Subcutaneous abdominal adipose tissue (tissue), 5 donors: Measurements from ENCODE around the gene KLHL35.

Experiments used
- H3K27ac ChIP-seq: one replicate; pipeline ENCODE4 v1.7.0; 2013; ENCODE audit warnings: low read depth, mild to moderate bottlenecking, inconsistent platforms, low read length, moderate library complexity
- H3K27me3 ChIP-seq, 5 donors: one replicate each; pipeline ENCODE4 v1.7.0; 2013; ENCODE audit warnings: low read length in 5 of 5, inconsistent platforms in 1 of 5; ENCODE audit not compliant: control insufficient read depth in 5 of 5, insufficient read depth in 4 of 5
- H3K36me3 ChIP-seq, 5 donors: one replicate each; pipeline ENCODE4 v1.7.0; 2013; ENCODE audit warnings: low read length in 5 of 5; ENCODE audit not compliant: control insufficient read depth in 5 of 5, insufficient read depth in 5 of 5
- H3K4me1 ChIP-seq, 5 donors: one replicate each; pipeline ENCODE4 v1.7.0; 2013; ENCODE audit warnings: low read length in 5 of 5, mild to moderate bottlenecking in 3 of 5, moderate library complexity in 1 of 5; ENCODE audit not compliant: control insufficient read depth in 5 of 5, insufficient read depth in 5 of 5
- H3K4me3 ChIP-seq, 5 donors: one replicate each; pipeline ENCODE4 v1.7.0; 2013; ENCODE audit warnings: low read length in 5 of 5, low read depth in 1 of 5
- H3K9ac ChIP-seq, 5 donors: one replicate each; pipeline ENCODE4 v1.7.0; 2013; ENCODE audit warnings: low read length in 5 of 5, mild to moderate bottlenecking in 4 of 5, moderate library complexity in 3 of 5
- H3K9me3 ChIP-seq, 5 donors: one replicate each; pipeline ENCODE4 v1.7.0; 2013; ENCODE audit warnings: low read length in 5 of 5; ENCODE audit not compliant: control insufficient read depth in 5 of 5
- donor health status: healthy.
- donor health status: healthy.
- donor health status: healthy.
- donor health status: healthy.
- donor health status: healthy.

KLHL35 gene

GRCh38 chr11:75453916-75454655, 21.1 kb upstream of the KLHL35 start:
- Histone ChIP-seq H3K9me3 (no peaks in the 10 kb centered on the region), H3K9ac (no peak overlapping the region), H3K4me3 (no peak overlapping the region), H3K27ac (peak overlapping the region; percentile 42), H3K4me1 (peaks cover 0 to 22% (median 20%) of the 10 kb centered on the region in 5 donors), H3K27me3 (no peaks in the 10 kb centered on the region), H3K36me3 (peaks cover 0 to 50% (median 32%) of the 10 kb centered on the region in 5 donors)

GRCh38 chr11:75450826-75451821, 18.1 kb upstream of the KLHL35 start:
- Histone ChIP-seq H3K4me3 (no peak overlapping the region), H3K27ac (no peak overlapping the region), H3K9ac (no peak overlapping the region), H3K4me1 (peaks cover 0 to 15% (median 12%) of the 10 kb centered on the region in 5 donors), H3K9me3 (no peaks in the 10 kb centered on the region), H3K36me3 (peaks cover 0 to 51% (median 28%) of the 10 kb centered on the region in 5 donors), H3K27me3 (no peaks in the 10 kb centered on the region)

DNA sequence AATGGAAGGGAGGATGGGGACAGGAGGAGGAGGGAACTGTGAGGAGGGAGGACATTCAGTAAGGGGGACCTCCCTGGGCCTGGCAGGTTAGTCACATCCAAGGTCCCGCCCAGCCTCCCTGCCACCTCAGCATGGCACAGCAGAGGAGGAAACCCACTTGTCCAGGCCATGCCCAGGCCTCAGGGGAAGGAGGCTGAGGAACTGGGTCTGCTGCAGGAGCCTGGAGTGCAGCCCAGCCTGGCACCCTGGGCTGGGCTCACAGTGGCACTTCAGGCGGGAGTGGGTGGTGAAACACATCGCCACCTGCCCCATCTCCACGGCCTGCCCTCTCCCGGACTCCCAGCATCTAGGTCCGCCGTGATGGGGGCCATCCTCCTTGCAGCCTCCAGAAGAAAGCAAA, 17.2 kb upstream of the KLHL35 start:
- Histone ChIP-seq H3K27me3 (no peaks in the 10 kb centered on the region), H3K36me3 (peaks cover 0 to 53% (median 28%) of the 10 kb centered on the region in 5 donors), H3K9ac (no peak overlapping the region), H3K4me1 (peaks cover 0 to 15% (median 12%) of the 10 kb centered on the region in 5 donors), H3K27ac (no peak overlapping the region), H3K4me3 (no peak overlapping the region), H3K9me3 (no peaks in the 10 kb centered on the region)

DNA sequence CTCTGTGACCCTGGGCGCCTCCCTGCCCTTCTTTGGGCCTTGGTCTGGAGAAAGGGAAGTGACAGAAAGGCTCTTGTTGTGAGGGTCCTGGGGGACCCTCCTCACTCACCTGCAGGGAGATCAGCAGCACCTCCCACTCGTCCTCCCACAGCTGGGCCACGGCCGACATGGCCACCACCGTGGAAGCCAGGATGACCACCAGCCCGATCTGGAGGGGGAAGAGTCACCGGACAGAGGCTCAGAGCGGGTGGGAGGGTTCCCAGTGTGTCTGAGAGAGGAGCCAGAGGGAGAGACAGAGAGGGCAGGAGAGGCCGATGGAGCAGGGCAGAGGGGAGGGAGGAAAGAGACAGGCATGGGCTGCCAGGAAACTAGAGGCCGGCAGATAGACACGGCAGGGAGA, 16.8 kb upstream of the KLHL35 start:
- Histone ChIP-seq H3K4me1 (peaks cover 0 to 11% (median 8%) of the 10 kb centered on the region in 5 donors), H3K27me3 (no peaks in the 10 kb centered on the region), H3K27ac (no peak overlapping the region), H3K36me3 (peaks cover 0 to 53% (median 28%) of the 10 kb centered on the region in 5 donors), H3K4me3 (no peak overlapping the region), H3K9ac (no peak overlapping the region), H3K9me3 (no peaks in the 10 kb centered on the region)

DNA sequence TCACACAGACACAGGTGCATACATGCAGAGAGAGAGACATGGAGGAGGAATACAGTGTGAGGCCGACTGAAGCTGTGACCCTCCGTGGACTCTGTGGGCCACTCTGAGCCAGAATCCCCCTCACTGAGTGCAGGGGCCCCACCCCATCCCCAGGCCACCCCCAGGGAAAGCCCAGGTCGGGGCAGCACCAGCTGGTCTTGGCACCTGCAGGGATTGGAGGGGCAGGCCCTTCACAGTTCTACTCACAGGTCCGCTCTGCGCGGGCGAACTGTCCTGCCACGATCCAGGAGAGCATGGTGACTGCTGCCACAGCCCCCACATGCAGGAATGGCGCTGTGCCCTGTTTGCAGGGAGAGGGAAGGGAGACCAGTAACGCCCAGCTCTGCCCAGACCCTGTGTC, 16.3 kb upstream of the KLHL35 start:
- Histone ChIP-seq H3K9me3 (no peaks in the 10 kb centered on the region), H3K4me3 (no peak overlapping the region), H3K9ac (no peak overlapping the region), H3K36me3 (peaks cover 0 to 53% (median 30%) of the 10 kb centered on the region in 5 donors), H3K4me1 (peaks cover 0 to 8% (median 4%) of the 10 kb centered on the region in 5 donors), H3K27me3 (no peaks in the 10 kb centered on the region), H3K27ac (no peak overlapping the region)

GRCh38 chr11:75447415-75447814, 14.4 kb upstream of the KLHL35 start:
- H3K4me1 ChIP-seq, result no peaks in the 10 kb centered on the region
- H3K27me3 ChIP-seq, result no peaks in the 10 kb centered on the region
- peaks cover 7 to 63% (median 44%) of the 10 kb centered on the region in 5 donors for H3K36me3 ChIP-seq
- no peak overlapping the region for H3K9ac ChIP-seq
- no peaks in the 10 kb centered on the region for H3K9me3 ChIP-seq
- H3K27ac ChIP-seq, result no peak overlapping the region
- H3K4me3 ChIP-seq, result no peak overlapping the region

- Histone ChIP-seq H3K27ac (no peak overlapping the region), H3K36me3 (peaks cover 7 to 69% (median 53%) of the 10 kb centered on the region in 5 donors), H3K4me3 (no peak overlapping the region), H3K27me3 (no peaks in the 10 kb centered on the region), H3K9me3 (no peaks in the 10 kb centered on the region), H3K4me1 (no peaks in the 10 kb centered on the region), H3K9ac (no peak overlapping the region)
Observed at GRCh38 chr11:75445315-75445953, 12.4 kb upstream of the KLHL35 start.

GRCh38 chr11:75443043-75443442, 10.0 kb upstream of the KLHL35 start:
- Histone ChIP-seq H3K9me3 (no peaks in the 10 kb centered on the region), H3K4me3 (no peak overlapping the region), H3K27ac (no peak overlapping the region), H3K27me3 (no peaks in the 10 kb centered on the region), H3K9ac (no peak overlapping the region), H3K4me1 (no peaks in the 10 kb centered on the region), H3K36me3 (peaks cover 7 to 70% (median 56%) of the 10 kb centered on the region in 5 donors)

GRCh38 chr11:75442161-75442885, 9.3 kb upstream of the KLHL35 start:
- Histone ChIP-seq H3K9me3 (no peaks in the 10 kb centered on the region), H3K9ac (no peak overlapping the region), H3K4me1 (no peaks in the 10 kb centered on the region), H3K27ac (no peak overlapping the region), H3K36me3 (peaks cover 7 to 72% (median 57%) of the 10 kb centered on the region in 5 donors), H3K27me3 (no peaks in the 10 kb centered on the region), H3K4me3 (no peak overlapping the region)
